ENCODE data around the gene USH2A. TPM values are rescaled to one million over a fixed set of nuclear protein-coding genes. Genes with fewer than 3 reads are reported as not detected.

USH2A gene
- total and polyA plus RNA-seq, 2 experiments from 2014 or later, result 0.24 TPM; not detected in 1

GRCh38 chr1:215625949-215626348, 797.3 kb downstream of the USH2A start:
- no peak for TF ChIP-seq CTCF (IDR thresholded peaks at IDR 0.05; ENCODE audit: low read depth, low read length)

DNA sequence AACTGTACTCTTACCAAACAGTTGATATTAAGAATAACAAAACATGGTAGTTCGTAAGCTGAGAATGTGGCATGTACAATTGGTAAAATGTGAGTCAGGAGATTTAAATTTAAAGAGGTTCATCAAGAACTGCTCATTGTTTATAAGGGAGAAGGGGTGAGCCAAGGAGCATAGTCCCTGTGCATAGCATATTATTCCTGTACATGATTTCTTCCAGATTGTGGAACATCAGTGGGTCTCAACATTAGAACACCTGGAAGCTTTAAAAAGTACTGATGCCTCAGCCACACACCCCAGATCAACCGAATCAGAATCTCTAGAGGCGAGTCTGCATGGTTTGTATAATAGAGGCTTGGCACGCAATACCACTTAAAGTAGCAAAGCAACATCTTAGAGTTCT, 800.1 kb downstream of the USH2A start:
- Histone ChIP-seq H3K9me3 (ENCODE audit: low read depth) (no peaks in the 10 kb centered on the region), H3K4me1 (ENCODE audit: low read depth) (no peaks in the 10 kb centered on the region), H3K4me3 (no peak overlapping the region), H3K27me3 (no peaks in the 10 kb centered on the region), H3K27ac (no peak overlapping the region), H3K36me3 (peaks cover 25% of the 10 kb centered on the region)
- TF ChIP-seq CTCF (IDR thresholded peaks at IDR 0.05; ENCODE audit: low read depth, low read length), result no peak
- no peak for DNase-seq (ENCODE audit: low read depth in 1 of 2, low spot score in 1 of 2)

More at GRCh38 chr1:215625949-215626348, 797.3 kb downstream of the USH2A start:
- Histone ChIP-seq H3K4me1 (ENCODE audit: low read depth) (no peaks in the 10 kb centered on the region), H3K9me3 (ENCODE audit: low read depth) (no peaks in the 10 kb centered on the region), H3K27ac (no peak overlapping the region), H3K4me3 (no peak overlapping the region), H3K27me3 (no peaks in the 10 kb centered on the region), H3K36me3 (peaks cover 4% of the 10 kb centered on the region)
- DNase-seq (ENCODE audit: low read depth in 1 of 2, low spot score in 1 of 2), result no peak

DNA sequence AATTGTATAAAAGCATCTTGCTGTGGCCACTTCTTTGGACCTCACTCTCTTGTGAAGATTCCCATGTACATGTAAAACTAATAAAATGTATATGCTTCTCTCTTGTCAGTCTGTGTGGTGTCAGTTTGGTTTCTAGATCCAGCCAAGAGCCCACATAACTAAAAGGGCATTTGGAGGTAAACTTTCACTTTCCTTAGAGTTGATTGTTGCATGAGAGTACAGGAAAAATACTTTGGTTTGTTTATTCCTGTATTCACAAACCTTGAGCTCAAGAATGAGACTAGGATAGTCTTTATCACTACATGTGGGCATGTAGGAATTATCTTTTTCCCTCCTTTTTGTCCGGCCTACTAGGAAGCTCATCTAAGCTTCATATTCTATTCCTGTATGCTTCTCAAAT, 805.3 kb downstream of the USH2A start:
- DNase-seq (ENCODE audit: low read depth in 1 of 2, low spot score in 1 of 2), result peak in 1 of 2 donors; percentile 12
- Histone ChIP-seq H3K4me3 (no peak overlapping the region), H3K27ac (no peak overlapping the region), H3K9me3 (ENCODE audit: low read depth) (no peaks in the 10 kb centered on the region), H3K4me1 (ENCODE audit: low read depth) (no peaks in the 10 kb centered on the region), H3K27me3 (no peaks in the 10 kb centered on the region), H3K36me3 (peaks cover 30% of the 10 kb centered on the region)
- TF ChIP-seq CTCF (IDR thresholded peaks at IDR 0.05; ENCODE audit: low read depth, low read length), result no peak

GRCh38 chr1:215612391-215612790, 810.9 kb downstream of the USH2A start:
- Histone ChIP-seq H3K9me3 (ENCODE audit: low read depth) (no peaks in the 10 kb centered on the region), H3K27me3 (no peaks in the 10 kb centered on the region), H3K36me3 (peaks cover 23% of the 10 kb centered on the region), H3K27ac (no peak overlapping the region), H3K4me3 (no peak overlapping the region), H3K4me1 (ENCODE audit: low read depth) (peaks cover 10% of the 10 kb centered on the region)
- TF ChIP-seq CTCF (IDR thresholded peaks at IDR 0.05; ENCODE audit: low read depth, low read length), result no peak
- DNase-seq (ENCODE audit: low read depth in 1 of 2, low spot score in 1 of 2), result no peak

DNA sequence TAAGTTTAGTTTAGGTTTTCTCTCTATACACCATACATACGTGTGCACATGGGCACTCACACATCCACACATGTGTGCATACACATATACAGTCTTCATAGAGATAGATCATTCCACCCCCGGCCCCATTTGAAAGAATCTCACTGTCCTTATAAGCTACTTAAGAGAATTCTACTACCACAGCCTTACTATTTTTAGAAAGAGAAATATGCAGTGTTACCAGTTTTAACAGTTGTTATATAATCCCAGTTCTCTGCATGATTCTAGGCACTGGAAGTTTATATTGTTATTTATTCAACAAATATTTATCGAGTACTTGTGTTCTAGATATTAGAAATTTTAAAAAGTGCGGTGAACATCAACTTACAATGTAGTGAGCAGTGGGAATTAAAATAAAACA, 814.6 kb downstream of the USH2A start:
- Histone ChIP-seq H3K27me3 (no peaks in the 10 kb centered on the region), H3K4me3 (no peak overlapping the region), H3K36me3 (peaks cover 22% of the 10 kb centered on the region), H3K4me1 (ENCODE audit: low read depth) (peaks cover 10% of the 10 kb centered on the region), H3K27ac (peak overlapping the region; percentile 72), H3K9me3 (ENCODE audit: low read depth) (no peaks in the 10 kb centered on the region)
- TF ChIP-seq CTCF (IDR thresholded peaks at IDR 0.05; ENCODE audit: low read depth, low read length), result no peak
- no peak for DNase-seq (ENCODE audit: low read depth in 1 of 2, low spot score in 1 of 2)

DNA sequence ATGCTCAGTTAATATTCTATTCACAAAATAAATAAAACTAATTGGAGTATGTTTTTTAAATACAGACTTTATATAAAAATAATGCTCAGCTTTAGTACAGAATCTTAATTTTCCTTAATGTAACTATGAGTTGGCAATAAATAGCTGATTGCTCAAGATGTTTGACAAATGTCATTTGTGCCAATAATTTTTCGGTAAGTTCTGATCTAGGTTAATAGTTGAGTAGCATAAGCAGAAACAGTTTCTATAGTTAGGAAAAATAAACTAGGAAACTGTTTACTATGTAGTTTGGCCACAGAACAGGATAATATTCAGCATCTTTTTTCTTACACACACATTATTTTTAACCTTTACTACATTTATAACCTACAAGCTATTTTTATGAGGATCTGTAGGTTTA, 815.8 kb downstream of the USH2A start:
- peaks cover 18% of the 10 kb centered on the region for H3K36me3 ChIP-seq
- H3K27me3 ChIP-seq, result no peaks in the 10 kb centered on the region

More for the DNA sequence above, 815.8 kb downstream of the USH2A start:
- no peak for DNase-seq (ENCODE audit: low read depth in 1 of 2, low spot score in 1 of 2)
- TF ChIP-seq CTCF (IDR thresholded peaks at IDR 0.05; ENCODE audit: low read depth, low read length), result no peak
- H3K9me3 ChIP-seq (ENCODE audit: low read depth), result no peaks in the 10 kb centered on the region
- peaks cover 10% of the 10 kb centered on the region for H3K4me1 ChIP-seq (ENCODE audit: low read depth)
- H3K4me3 ChIP-seq, result no peak overlapping the region
- H3K27ac ChIP-seq, result no peak overlapping the region
